LNCaP clone FGC (cell line): ENCODE measurements around the gene LSM6.
A peak's percentile ranks its signal among the peaks of the same experiment; 100 is the strongest.

Experiments used
- DNase-seq: peaks from one replicate; pipeline ENCODE4 v3.0.0-alpha.2; 2011; ENCODE audit warnings: low read depth
- H3K4me3 ChIP-seq: 2 replicates; pipeline ENCODE4 v1.5.1; 2011; ENCODE audit warnings: mild to moderate bottlenecking, low read depth, low read length, control low read depth
- CTCF ChIP-seq: IDR thresholded peaks from 2 replicates; pipeline ENCODE4 v1.5.1; 2012; ENCODE audit warnings: mild to moderate bottlenecking; ENCODE audit not compliant: control insufficient read depth, insufficient read depth; ENCODE audit errors: extremely low read depth

The LSM6 gene

GRCh38 chr4:146175541-146176453 is at the start of gene LSM6:
Gene LSM6 (plus strand): TSS chr4:146175718. CDS start chr4:146182922, 7,204 bp downstream.
- peak within 1 kb of the TSS; percentile 69 for H3K4me3 ChIP-seq
- no peak for TF ChIP-seq CTCF
- peak; percentile 58 for DNase-seq

GRCh38 chr4:146132445-146132844 is 43.1 kb upstream of the LSM6 start:
- DNase-seq = no peak
- H3K4me3 ChIP-seq = no peak overlapping the region
- TF ChIP-seq CTCF = no peak

GRCh38 chr4:146134761-146135445 is 40.6 kb upstream of the LSM6 start:
- H3K4me3 ChIP-seq = no peak overlapping the region
- DNase-seq = peak; percentile 94
- no peak for TF ChIP-seq CTCF

GRCh38 chr4:146135941-146136340 is 39.6 kb upstream of the LSM6 start:
- no peak overlapping the region for H3K4me3 ChIP-seq
- TF ChIP-seq CTCF = no peak
- no peak for DNase-seq

GRCh38 chr4:146142768-146143167 is 32.8 kb upstream of the LSM6 start:
- no peak for TF ChIP-seq CTCF
- no peak for DNase-seq
- no peak overlapping the region for H3K4me3 ChIP-seq

GRCh38 chr4:146143888-146144287 is 31.6 kb upstream of the LSM6 start:
- H3K4me3 ChIP-seq = no peak overlapping the region
- TF ChIP-seq CTCF = no peak
- no peak for DNase-seq
